Measurements from ENCODE around the gene CLPX. TPM values are rescaled to one million over a fixed set of nuclear protein-coding genes. Genes with fewer than 3 reads are reported as not detected.

The CLPX gene
- total RNA-seq, 1 experiment from 2014 or later = 19.3 TPM

DNA sequence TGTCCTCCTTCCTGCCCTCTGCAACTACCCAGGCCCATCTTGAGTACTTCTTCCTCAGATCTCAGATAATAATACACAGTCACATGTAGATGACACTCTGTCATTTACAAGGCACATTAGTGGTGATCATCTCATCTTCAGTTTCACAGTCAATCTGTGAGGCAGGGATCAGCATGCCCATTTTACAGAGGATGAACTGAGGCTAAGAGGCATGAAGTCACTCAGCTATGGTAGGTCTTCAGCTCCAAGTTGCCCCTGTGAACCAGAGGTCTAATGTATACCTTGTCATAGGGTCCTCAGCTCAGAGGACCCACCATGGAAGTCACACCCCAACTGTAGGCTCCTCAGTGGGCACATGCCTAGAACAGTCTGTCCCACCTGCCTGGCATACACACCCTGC lies 30.4 kb upstream of the CLPX start:
- no TSS peak for BruUV-seq (replicated peaks)
- ChIA-PET POLR2A (ENCODE audit: unreplicated experiment) (no interaction called here), CTCF (no interaction called here)
- Histone ChIP-seq H3K9me2 (replicated peaks; ENCODE audit: low read length) (no peaks in the 10 kb centered on the region), H3K4me2 (ENCODE audit: low read length) (no peak overlapping the region), H2AFZ (ENCODE audit: low read length) (no peak overlapping the region), H4K20me1 (ENCODE audit: low read length) (no peaks in the 10 kb centered on the region), H3K9me3 (ENCODE audit: low read length) (no peaks in the 10 kb centered on the region), H3K27me3 (ENCODE audit: low read length) (no peaks in the 10 kb centered on the region), H3K36me3 (ENCODE audit: low read depth, low read length) (no peaks in the 10 kb centered on the region), H3K9ac (ENCODE audit: low read length) (no peak overlapping the region), H3K79me2 (ENCODE audit: low read length) (no peaks in the 10 kb centered on the region), H3F3A (ENCODE audit: low read length, unreplicated experiment) (no peaks in the 10 kb centered on the region), H3K4me1 (ENCODE audit: insufficient read depth, low read length) (no peaks in the 10 kb centered on the region), H3K27ac (ENCODE audit: low read length) (no peak overlapping the region), H3K4me3 (ENCODE audit: low read length) (no peak overlapping the region)
- DNase-seq (no peak), ATAC-seq (no peak)
- intact Hi-C loops (cut with micrococcal nuclease) = no loop called here
- TF ChIP-seq EZH2 (IDR thresholded peaks at IDR 0.05; ENCODE audit: low read length, unreplicated experiment) = no peak
- no peak for TF ChIP-seq EZH2phosphoT487 (IDR thresholded peaks at IDR 0.05; ENCODE audit: borderline replicate concordance, low read length)
- TF ChIP-seq, protein P1, sequence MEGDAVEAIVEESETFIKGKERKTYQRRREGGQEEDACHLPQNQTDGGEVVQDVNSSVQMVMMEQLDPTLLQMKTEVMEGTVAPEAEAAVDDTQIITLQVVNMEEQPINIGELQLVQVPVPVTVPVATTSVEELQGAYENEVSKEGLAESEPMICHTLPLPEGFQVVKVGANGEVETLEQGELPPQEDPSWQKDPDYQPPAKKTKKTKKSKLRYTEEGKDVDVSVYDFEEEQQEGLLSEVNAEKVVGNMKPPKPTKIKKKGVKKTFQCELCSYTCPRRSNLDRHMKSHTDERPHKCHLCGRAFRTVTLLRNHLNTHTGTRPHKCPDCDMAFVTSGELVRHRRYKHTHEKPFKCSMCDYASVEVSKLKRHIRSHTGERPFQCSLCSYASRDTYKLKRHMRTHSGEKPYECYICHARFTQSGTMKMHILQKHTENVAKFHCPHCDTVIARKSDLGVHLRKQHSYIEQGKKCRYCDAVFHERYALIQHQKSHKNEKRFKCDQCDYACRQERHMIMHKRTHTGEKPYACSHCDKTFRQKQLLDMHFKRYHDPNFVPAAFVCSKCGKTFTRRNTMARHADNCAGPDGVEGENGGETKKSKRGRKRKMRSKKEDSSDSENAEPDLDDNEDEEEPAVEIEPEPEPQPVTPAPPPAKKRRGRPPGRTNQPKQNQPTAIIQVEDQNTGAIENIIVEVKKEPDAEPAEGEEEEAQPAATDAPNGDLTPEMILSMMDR (conservative IDR thresholded peaks at IDR 0.05; ENCODE audit: low read depth, low read length) = no peak

DNA sequence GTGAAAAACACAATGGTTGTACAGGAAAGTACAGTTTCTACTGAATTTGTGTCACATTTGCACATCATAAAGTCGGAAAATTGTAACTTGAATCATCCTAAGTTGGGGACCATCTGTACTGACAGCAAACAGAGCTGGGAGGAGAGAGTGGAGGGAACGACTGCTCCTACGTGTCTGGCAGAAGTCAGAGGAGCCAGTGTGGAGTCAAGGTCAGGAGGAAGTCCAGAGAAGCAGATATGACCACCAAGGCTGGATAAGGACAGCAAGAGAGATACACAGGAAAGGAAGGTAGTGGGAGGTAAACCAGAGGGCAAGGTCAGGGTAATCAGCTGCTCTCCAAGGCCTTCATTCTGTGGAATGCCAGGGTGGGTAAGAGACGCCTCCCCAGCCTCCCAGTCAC lies 28.9 kb upstream of the CLPX start:
- no peaks in the 10 kb centered on the region for H4K20me1 ChIP-seq (ENCODE audit: low read length)
- BruUV-seq (replicated peaks) = no TSS peak
- H2AFZ ChIP-seq (ENCODE audit: low read length) = no peak overlapping the region
- POLR2A ChIA-PET (ENCODE audit: unreplicated experiment) = no interaction called here
- CTCF ChIA-PET = interaction anchor here (0.6 kb wide), 1 partner anchor 92 kb away, joined by 4 read pairs; no protein-coding TSS in a partner anchor
- H3K36me3 ChIP-seq (ENCODE audit: low read depth, low read length) = no peaks in the 10 kb centered on the region
- no peak overlapping the region for H3K4me3 ChIP-seq (ENCODE audit: low read length)
- no peaks in the 10 kb centered on the region for H3K9me2 ChIP-seq (replicated peaks; ENCODE audit: low read length)
- no peak overlapping the region for H3K9ac ChIP-seq (ENCODE audit: low read length)
- H3K79me2 ChIP-seq (ENCODE audit: low read length) = no peaks in the 10 kb centered on the region
- H3K9me3 ChIP-seq (ENCODE audit: low read length) = no peaks in the 10 kb centered on the region
- no peaks in the 10 kb centered on the region for H3F3A ChIP-seq (ENCODE audit: low read length, unreplicated experiment)
- no peak for DNase-seq
- H3K4me2 ChIP-seq (ENCODE audit: low read length) = no peak overlapping the region
- H3K4me1 ChIP-seq (ENCODE audit: insufficient read depth, low read length) = no peaks in the 10 kb centered on the region
- intact Hi-C loops (cut with micrococcal nuclease) = no loop called here
- no peaks in the 10 kb centered on the region for H3K27me3 ChIP-seq (ENCODE audit: low read length)
- no peak for ATAC-seq
- H3K27ac ChIP-seq (ENCODE audit: low read length) = no peak overlapping the region
- TF ChIP-seq EZH2phosphoT487 (IDR thresholded peaks at IDR 0.05; ENCODE audit: borderline replicate concordance, low read length) = no peak
- TF ChIP-seq EZH2 (IDR thresholded peaks at IDR 0.05; ENCODE audit: low read length, unreplicated experiment) = no peak
- TF ChIP-seq, protein P1 (conservative IDR thresholded peaks at IDR 0.05; ENCODE audit: low read depth, low read length) = no peak

DNA sequence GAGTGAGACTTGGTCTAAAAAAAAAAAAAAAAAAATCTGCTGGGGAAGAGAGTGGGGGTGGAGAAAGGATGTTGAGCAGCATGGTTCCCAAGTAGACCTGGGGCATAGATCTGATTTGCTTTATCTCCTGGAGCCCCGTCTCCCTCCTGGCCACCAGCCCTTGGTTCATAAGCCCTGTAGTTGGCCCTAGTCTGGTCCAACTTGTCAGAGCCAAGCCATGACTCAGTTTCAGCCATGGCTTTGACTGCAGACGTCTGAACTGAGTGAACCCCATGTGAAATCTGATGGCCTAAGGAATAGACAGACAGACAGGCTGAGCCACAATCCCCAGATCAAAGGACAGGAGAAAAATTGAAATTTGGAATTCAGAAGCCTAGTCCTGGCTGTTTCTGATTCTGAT lies 28.1 kb upstream of the CLPX start:
- BruUV-seq (replicated peaks) = no TSS peak
- no peak overlapping the region for H3K4me2 ChIP-seq (ENCODE audit: low read length)
- CTCF ChIA-PET = interaction anchor here (0.6 kb wide), 1 partner anchor 93 kb away, joined by 4 read pairs; no protein-coding TSS in a partner anchor
- TF ChIP-seq EZH2 (IDR thresholded peaks at IDR 0.05; ENCODE audit: low read length, unreplicated experiment) (no peak), EZH2phosphoT487 (IDR thresholded peaks at IDR 0.05; ENCODE audit: borderline replicate concordance, low read length) (no peak)
- TF ChIP-seq, protein P1 (conservative IDR thresholded peaks at IDR 0.05; ENCODE audit: low read depth, low read length) = no peak
- H3K27ac ChIP-seq (ENCODE audit: low read length) = no peak overlapping the region
- intact Hi-C loops (cut with micrococcal nuclease) = no loop called here
- H3K9me2 ChIP-seq (replicated peaks; ENCODE audit: low read length) = no peaks in the 10 kb centered on the region
- H3K9me3 ChIP-seq (ENCODE audit: low read length) = no peaks in the 10 kb centered on the region
- no peaks in the 10 kb centered on the region for H3K4me1 ChIP-seq (ENCODE audit: insufficient read depth, low read length)
- no peak overlapping the region for H2AFZ ChIP-seq (ENCODE audit: low read length)
- no peaks in the 10 kb centered on the region for H4K20me1 ChIP-seq (ENCODE audit: low read length)
- DNase-seq (no peak), ATAC-seq (no peak)
- H3K4me3 ChIP-seq (ENCODE audit: low read length) = no peak overlapping the region
- H3K36me3 ChIP-seq (ENCODE audit: low read depth, low read length) = no peaks in the 10 kb centered on the region
- no peak overlapping the region for H3K9ac ChIP-seq (ENCODE audit: low read length)
- H3F3A ChIP-seq (ENCODE audit: low read length, unreplicated experiment) = no peaks in the 10 kb centered on the region
- H3K79me2 ChIP-seq (ENCODE audit: low read length) = no peaks in the 10 kb centered on the region
- no peaks in the 10 kb centered on the region for H3K27me3 ChIP-seq (ENCODE audit: low read length)
- POLR2A ChIA-PET (ENCODE audit: unreplicated experiment) = no interaction called here

Data from PC-3 (cell line).